RWPE2 (cell line): Measurements from ENCODE around the gene TMCC1.

Experiments
- ATAC-seq: fragments of 200-7000 bp; cut with Tn5 transposase; 3 replicates; pipeline ENCODE4 v1.9.1; 2021; ENCODE audit warnings: low read depth
- DNase-seq: peaks from one replicate; pipeline ENCODE4 v3.0.0-alpha.2; 2020; ENCODE audit warnings: low spot score
- H3K27ac ChIP-seq: fragments of 450-650 bp; 2 replicates; pipeline ENCODE4 v1.5.1; 2017; ENCODE audit warnings: mild to moderate bottlenecking; ENCODE audit not compliant: poor library complexity, severe bottlenecking
- H3K27me3 ChIP-seq: fragments of 250-450 bp; sonication (Bioruptor Pico); 2 replicates; pipeline ENCODE4 v1.5.1; 2021; ENCODE audit warnings: mild to moderate bottlenecking, moderate library complexity; ENCODE audit not compliant: insufficient read depth, poor library complexity, severe bottlenecking
- H3K36me3 ChIP-seq: fragments of 250-450 bp; sonication (Bioruptor Pico); 2 replicates; pipeline ENCODE4 v1.5.1; 2020; ENCODE audit warnings: low read depth, mild to moderate bottlenecking, moderate library complexity
- H3K4me1 ChIP-seq: fragments of 250-450 bp; sonication (Bioruptor Pico); 2 replicates; pipeline ENCODE4 v1.5.1; 2021; ENCODE audit warnings: mild to moderate bottlenecking, moderate library complexity; ENCODE audit not compliant: insufficient read depth, poor library complexity, severe bottlenecking
- H3K4me3 ChIP-seq: fragments of 250-450 bp; sonication (Bioruptor Pico); 2 replicates; pipeline ENCODE4 v1.5.1; 2021; ENCODE audit warnings: mild to moderate bottlenecking, moderate library complexity; ENCODE audit not compliant: severe bottlenecking
- H3K9me3 ChIP-seq: fragments of 250-450 bp; sonication (Bioruptor Pico); 2 replicates; pipeline ENCODE4 v1.5.1; 2021; ENCODE audit warnings: mild to moderate bottlenecking, moderate library complexity; ENCODE audit not compliant: severe bottlenecking
- TF ChIP-seq, protein P1 (sequence below): fragments of 450-650 bp; IDR thresholded peaks from one replicate; pipeline ENCODE4 v1.5.1; 2017; ENCODE audit warnings: mild to moderate bottlenecking, moderate library complexity; ENCODE audit not compliant: poor library complexity, severe bottlenecking

The TMCC1 gene

DNA sequence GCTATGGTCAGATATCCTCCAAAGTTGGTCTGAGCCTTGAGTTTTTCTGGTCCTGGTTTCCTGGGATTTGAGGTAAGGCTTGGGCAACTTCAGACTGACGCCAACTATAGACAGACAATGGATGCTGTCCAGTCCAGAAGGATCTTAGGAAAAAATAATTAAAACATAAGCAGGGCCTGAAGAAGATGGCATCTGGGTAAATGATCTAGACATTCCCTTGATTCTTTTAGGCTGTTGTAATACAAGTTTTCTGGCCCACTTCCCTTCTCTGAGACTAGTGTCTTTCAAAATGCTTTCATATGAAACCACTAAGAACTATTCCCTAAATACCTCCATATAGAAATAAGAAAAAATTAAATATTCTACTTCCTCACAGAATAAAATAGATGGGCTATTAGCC, 239.4 kb downstream of the TMCC1 start:
- Histone ChIP-seq H3K4me3 (no peak overlapping the region), H3K36me3 (peaks cover 28% of the 10 kb centered on the region), H3K27ac (peak overlapping the region; percentile 98), H3K27me3 (no peaks in the 10 kb centered on the region), H3K9me3 (no peaks in the 10 kb centered on the region), H3K4me1 (peaks cover 46% of the 10 kb centered on the region)
- DNase-seq (no peak), ATAC-seq (no peak)
- TF ChIP-seq, protein P1, sequence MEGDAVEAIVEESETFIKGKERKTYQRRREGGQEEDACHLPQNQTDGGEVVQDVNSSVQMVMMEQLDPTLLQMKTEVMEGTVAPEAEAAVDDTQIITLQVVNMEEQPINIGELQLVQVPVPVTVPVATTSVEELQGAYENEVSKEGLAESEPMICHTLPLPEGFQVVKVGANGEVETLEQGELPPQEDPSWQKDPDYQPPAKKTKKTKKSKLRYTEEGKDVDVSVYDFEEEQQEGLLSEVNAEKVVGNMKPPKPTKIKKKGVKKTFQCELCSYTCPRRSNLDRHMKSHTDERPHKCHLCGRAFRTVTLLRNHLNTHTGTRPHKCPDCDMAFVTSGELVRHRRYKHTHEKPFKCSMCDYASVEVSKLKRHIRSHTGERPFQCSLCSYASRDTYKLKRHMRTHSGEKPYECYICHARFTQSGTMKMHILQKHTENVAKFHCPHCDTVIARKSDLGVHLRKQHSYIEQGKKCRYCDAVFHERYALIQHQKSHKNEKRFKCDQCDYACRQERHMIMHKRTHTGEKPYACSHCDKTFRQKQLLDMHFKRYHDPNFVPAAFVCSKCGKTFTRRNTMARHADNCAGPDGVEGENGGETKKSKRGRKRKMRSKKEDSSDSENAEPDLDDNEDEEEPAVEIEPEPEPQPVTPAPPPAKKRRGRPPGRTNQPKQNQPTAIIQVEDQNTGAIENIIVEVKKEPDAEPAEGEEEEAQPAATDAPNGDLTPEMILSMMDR: no peak

- TF ChIP-seq, protein P1: no peak
- no peak overlapping the region for H3K4me3 ChIP-seq
- H3K27me3 ChIP-seq: no peaks in the 10 kb centered on the region
- H3K9me3 ChIP-seq: no peaks in the 10 kb centered on the region
- H3K36me3 ChIP-seq: peaks cover 28% of the 10 kb centered on the region
- no peak for ATAC-seq
- peaks cover 40% of the 10 kb centered on the region for H3K4me1 ChIP-seq
- H3K27ac ChIP-seq: peak overlapping the region; percentile 98
- no peak for DNase-seq
Measured at GRCh38 chr3:129653019-129653418, 240.5 kb downstream of the TMCC1 start.

DNA sequence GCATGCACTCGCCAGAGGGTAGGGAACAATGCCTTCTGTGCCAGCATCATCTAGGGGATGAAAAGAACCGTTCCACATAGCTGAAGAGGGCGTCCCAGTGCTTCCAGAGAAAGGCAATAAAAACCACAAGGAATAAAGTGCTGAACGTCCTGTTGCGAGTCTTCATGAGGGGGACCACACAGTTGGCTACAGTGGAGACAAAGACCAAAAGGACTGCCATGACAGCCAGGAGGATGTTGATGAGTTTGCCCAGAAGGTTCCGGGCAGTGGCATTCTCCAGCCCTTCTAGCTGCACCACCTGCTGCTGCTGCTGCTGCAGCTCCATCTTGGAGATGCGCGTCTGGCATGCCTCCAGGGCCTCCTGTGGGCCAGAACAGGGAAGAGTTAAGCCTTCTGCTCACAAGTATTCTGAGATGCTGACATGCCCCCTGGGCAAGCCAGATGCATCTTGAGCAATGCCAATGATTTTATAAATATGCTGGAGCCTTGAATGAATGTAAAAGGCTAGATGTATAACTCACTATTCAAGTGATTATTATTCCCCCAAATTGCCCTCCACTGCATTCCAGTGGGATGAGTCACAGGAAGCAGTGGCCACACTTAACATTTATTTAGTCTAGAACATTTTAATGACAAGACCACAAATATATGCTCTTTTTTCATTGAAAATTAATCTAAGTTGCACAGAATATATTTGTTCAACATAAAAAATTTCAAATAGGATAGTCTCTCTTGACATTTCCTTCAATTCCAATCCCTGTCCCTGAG, 241.9 kb downstream of the TMCC1 start:
- peaks cover 30% of the 10 kb centered on the region for H3K4me1 ChIP-seq
- H3K27ac ChIP-seq: peak overlapping the region; percentile 98
- no peak overlapping the region for H3K4me3 ChIP-seq
- peaks cover 28% of the 10 kb centered on the region for H3K36me3 ChIP-seq
- no peaks in the 10 kb centered on the region for H3K27me3 ChIP-seq
- DNase-seq: peak; percentile 86
- TF ChIP-seq, protein P1: no peak
- peak; percentile 91 for ATAC-seq
- no peaks in the 10 kb centered on the region for H3K9me3 ChIP-seq

DNA sequence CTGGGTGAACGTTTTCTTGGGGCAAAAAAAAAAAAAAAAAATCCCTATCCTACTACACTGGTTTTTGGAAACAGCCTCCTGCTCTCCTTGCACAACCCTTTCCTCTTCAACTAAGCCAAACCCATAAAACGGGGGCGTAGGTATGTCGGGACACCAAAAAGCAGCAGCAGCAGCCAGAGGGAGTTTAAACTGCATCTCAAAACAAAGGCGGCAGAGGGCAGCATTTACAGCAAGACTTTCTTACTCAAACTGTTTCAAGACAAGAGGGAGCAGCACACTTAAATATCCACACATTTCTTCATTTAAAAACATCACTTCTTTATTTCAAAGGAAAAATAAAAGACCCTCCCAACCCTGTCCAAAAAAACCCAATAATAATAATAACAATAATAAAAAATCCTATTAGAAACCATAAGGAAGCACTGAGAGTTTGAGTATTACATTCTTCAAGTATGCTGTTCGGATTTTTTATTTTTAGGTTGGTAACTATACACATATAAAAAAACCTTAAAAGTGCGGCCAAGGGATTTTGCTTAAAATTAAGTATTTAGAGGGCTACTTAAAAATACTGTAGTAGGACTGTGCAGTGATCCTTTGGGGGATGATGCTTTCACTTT, 243.1 kb downstream of the TMCC1 start:
- H3K4me3 ChIP-seq: no peak overlapping the region
- H3K4me1 ChIP-seq: peaks cover 30% of the 10 kb centered on the region
- peak overlapping the region; percentile 98 for H3K27ac ChIP-seq
- H3K36me3 ChIP-seq: peaks cover 28% of the 10 kb centered on the region
- ATAC-seq (peak; percentile 31; the same call in 1 of the 3 replicates), DNase-seq (no peak)
- TF ChIP-seq, protein P1: peak; percentile 90
- H3K9me3 ChIP-seq: no peaks in the 10 kb centered on the region
- H3K27me3 ChIP-seq: no peaks in the 10 kb centered on the region

DNA sequence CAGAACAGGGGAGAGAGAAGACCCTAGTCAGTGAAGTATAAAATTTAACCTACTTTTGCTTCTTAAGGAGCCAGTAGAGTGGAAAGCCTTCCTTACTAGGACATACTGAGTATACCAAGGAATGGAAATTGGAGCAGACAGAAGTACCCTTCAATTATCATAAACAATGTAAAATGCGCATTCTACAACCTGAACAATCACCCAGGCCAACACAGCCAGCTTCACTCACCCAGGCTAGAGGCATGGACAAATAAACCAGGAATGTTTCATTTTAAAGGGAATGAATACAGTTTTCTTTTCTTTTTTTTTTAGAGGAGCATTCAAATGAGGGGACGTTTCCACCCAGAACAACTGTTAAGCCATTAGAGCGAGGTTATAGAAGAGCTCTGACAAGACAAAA, 245.1 kb downstream of the TMCC1 start:
- Histone ChIP-seq H3K9me3 (no peaks in the 10 kb centered on the region), H3K36me3 (peaks cover 19% of the 10 kb centered on the region), H3K27me3 (no peaks in the 10 kb centered on the region), H3K4me1 (peaks cover 30% of the 10 kb centered on the region), H3K4me3 (no peak overlapping the region), H3K27ac (no peak overlapping the region)
- ATAC-seq (no peak), DNase-seq (no peak)
- TF ChIP-seq, protein P1: no peak
